HG03575 (cell line): Measurements from ENCODE around the gene TLE1.

Source experiments
- ATAC-seq: cut with Tn5 transposase; IDR thresholded peaks from one replicate; pipeline ENCODE4 v1.9.1; 2021; ENCODE audit not compliant: unreplicated experiment, insufficient number of reproducible peaks, low FRiP score; ENCODE audit errors: extremely low read depth

The TLE1 gene

DNA sequence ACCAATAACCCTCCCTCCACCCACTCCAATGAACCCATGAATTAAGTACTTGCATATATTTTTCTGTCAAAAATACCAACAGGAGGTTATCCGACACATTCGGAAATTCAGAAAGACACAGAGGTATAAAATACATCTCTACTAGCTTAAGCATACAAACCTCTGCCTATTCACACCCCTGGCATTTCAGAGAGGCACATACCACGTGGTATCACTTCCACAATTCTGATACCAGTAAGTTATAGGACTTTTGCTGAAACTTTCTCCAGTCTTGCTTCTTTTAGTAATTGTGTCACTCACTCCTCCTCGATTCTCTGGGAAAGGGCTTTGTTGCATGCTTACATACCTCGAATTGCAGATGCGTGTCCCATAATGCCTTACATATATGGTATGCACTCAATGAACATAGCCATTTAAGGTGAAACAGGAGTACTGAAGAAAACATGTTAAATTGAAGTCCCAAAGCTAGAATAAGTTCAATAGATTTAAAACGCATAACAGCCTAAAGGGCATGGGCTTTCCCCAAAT, 58.1 kb downstream of the TLE1 start:
- no peak for ATAC-seq

DNA sequence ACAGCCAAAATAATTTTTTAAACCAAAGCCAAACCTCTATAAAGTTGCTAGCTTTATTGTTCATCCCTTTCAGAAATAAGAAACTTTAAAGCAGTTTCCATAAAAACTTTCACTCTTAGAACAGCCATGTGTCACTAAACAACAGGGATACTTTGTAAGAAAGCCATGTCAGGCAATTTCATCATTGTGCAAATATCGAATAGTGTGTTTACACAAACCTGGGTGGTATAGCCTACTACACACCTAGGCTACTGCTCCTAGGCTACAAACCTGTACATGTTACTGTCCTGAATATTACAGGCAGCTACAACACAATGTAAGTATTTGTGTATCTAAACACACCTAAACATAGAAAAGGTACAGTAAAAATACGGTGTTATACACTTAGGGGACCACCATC, 59.9 kb downstream of the TLE1 start:
- no peak for ATAC-seq

DNA sequence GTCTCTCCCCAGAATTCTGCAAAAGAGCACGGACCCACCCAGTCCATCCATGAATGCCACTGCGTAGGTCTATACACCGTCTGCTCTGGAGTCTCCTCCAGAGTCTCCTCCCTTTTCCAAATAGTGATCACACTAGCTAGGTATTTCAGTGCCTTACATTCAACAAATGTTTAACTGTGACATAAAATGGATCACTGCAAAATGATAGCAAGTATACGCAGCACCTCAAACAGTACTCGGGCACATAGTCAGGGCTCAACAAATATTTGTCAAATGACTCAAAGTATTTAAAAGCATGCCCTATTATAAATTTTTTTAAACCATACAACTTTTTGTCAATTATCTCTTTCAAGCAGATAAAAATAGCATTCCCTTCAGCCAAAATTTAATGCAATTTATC, 60.5 kb downstream of the TLE1 start:
- no peak for ATAC-seq

GRCh38 chr9:81627481-81627880, 61.9 kb downstream of the TLE1 start:
- ATAC-seq: no peak

- no peak for ATAC-seq
These were observed 62.8 kb downstream of the TLE1 start for GRCh38 chr9:81626511-81626910.

GRCh38 chr9:81625969-81626368, 63.4 kb downstream of the TLE1 start:
- ATAC-seq: no peak

- no peak for ATAC-seq
These were observed 65.6 kb downstream of the TLE1 start for GRCh38 chr9:81623778-81624177.

DNA sequence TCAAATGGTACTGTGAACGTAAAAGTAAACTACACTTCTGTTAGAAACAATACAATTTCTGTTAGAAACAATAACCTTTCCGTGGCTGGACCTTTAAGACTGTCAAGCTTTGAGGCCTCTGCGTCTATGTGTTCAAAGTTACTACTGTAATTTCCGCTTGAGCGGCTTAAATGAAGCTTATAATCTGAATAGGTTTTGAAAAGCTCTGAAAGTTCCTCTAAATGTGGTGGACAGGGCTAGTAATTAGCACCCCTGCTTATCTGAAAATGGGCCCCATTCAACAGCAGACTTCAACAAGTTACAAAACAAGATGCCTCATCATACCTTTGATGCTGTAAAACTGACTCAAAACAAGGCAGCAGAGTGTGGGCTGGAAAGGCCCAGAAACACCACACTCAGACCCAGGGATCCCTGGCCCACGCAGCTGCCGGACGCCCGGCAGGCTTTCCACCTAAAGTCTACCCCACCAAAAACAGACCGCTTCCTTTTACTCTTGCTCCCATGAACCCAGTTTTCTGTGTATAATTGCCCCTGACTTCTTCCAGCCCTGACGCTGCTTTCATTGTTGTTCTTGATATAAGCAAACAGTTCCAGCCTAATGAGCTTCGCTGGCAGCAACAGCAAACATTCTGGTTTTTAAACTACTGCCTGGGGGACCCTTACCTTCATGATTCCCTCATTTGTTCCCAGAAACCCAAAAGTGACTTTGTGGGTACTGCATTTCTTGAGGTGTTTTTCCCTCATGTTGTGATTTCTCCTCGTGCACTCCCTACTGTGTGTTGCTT, 66.7 kb downstream of the TLE1 start:
- no peak for ATAC-seq

GRCh38 chr9:81621785-81622259, 67.5 kb downstream of the TLE1 start:
- no peak for ATAC-seq

- no peak for ATAC-seq
These were observed 68.2 kb downstream of the TLE1 start for GRCh38 chr9:81621118-81621517.

GRCh38 chr9:81620002-81620390, 69.4 kb downstream of the TLE1 start:
- no peak for ATAC-seq

DNA sequence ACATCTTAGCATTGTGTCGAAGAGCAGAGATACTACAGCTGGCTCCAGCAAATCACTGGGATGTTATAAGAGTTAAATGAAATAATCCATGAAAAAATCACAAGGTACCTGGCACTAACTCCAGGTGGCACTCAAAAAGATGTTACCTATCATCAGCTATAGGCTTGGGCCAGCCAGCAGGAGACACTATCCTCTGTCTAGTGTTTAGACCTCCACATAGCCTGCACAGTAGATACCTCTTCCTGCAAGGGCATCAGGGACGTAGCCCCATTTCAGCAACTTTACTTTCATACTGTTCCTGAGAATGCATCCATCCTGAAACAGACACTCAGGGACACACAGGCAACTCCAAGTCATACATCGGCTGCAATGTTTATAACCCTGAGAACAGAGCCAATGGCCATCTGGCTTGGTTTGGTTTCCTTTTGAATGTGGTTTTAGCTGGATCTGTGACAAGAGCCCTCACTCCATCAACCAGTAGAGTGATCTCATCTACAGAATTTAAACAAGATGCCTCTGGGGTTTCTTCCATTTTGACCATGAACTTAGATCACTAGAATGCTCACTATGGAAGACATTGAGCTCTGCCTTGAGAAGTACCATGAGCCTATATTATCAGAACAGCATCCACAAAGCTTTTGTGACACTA, 69.9 kb downstream of the TLE1 start:
- ATAC-seq: no peak

DNA sequence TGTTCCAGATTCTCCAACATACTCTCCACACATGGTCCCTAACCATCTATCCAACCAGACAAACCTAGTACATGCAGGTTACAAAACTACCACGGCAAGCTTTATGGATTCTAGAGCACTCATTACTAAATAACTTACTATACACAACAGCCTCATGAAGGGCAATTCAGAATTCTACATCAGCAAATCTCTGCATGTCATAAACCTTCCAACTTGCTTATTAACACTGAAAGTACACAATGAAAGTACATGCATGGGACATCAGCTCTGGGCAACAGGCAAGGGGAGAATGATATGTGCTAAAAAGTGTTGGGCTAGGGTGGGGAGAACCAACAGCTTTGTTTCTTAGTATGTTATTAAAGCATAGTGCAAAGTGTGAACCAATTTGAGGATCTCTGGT, 70.4 kb downstream of the TLE1 start:
- ATAC-seq: no peak

- ATAC-seq: no peak
These were observed 73.2 kb downstream of the TLE1 start for GRCh38 chr9:81616141-81616540.

DNA sequence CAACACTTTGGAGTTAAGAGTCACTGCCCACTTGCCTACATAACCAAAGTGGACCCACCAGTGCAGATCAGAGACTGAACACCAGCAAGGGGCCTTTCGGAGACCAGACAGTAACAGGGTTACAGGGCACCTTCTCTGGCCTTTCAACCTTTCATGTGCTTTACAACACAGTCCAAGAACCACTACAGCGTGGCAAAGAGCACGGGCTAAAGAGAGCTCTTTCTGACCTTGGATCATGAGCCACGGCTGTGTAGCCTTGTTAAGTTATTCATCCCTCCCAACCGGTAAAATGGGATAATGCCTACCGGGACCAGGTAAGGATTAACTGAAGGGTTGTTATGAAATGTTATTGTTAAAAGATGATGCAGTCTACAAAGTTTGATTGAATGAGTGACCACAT, 75.0 kb downstream of the TLE1 start:
- ATAC-seq: no peak

DNA sequence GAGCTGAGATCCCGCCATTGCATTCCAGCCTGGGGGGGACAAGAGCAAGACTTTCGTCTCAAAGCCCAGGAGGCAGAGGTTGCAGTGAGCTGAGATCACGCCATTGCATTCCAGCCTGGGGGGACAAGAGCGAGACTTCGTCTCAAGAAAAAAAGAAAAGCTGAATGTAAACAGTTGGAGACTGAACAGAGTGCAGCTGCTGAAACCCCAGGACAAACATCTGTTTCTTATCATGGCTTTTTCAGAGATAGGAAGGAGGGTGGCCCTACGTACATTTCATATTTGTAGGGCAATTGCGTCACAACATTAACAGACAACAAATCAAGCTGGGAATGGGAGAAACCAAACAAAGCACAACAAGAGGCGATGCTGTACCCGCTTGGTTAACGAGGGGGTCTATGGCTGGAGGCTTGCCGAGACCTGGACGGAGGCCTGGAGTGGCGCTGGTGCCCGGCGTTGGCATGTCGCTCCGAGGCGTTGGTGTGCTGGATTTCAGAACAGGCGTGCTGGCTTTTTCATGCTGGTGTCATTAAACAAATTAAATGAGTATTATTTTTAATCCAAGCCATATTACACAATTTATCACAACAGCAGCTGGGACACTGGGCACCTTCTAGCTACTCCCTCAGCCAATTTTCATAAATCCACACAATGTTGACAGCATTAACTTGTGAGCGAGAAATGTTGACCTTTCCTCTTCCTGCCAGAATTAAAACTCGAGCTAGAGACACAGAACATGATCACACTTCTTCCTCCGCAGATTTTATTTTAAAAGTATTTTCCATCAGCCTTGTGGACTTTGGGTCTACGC, 76.1 kb downstream of the TLE1 start:
- no peak for ATAC-seq

DNA sequence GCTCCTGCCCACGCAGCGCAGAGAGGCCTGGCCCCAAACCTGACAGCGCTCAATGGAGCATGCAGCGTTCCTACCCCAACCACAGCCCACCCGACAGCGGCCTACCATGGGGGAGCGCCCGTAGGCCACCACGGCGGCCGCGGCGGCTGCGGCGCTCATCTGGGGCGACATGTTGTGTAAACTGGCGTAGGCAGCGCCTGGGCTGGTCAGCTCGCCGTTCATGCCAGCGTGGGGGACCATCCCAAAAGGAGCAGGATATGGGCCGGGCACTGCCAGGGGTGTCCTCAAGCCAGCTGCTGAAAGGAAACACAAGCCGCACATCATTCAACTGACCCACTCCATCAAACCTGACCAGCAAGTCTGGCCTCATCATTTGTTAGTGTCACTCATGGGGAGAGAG, 77.7 kb downstream of the TLE1 start:
- ATAC-seq: no peak

DNA sequence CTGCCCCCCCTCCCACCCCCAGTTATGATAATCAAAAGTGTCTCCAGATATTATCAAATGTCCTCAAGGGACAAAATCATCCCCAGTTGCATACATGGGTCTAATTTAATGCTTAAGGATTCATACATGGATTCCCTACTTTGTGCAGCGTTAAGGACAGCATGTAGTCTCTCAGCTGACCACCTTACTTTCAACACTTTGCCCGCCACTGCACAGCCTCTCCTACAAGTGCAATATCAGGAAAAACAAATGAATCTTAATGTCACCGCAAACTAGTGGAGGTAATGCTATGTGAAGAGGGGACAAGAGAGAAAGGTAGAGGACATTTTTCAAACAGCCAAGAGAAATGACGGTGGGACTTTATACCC, 78.6 kb downstream of the TLE1 start:
- ATAC-seq: no peak

DNA sequence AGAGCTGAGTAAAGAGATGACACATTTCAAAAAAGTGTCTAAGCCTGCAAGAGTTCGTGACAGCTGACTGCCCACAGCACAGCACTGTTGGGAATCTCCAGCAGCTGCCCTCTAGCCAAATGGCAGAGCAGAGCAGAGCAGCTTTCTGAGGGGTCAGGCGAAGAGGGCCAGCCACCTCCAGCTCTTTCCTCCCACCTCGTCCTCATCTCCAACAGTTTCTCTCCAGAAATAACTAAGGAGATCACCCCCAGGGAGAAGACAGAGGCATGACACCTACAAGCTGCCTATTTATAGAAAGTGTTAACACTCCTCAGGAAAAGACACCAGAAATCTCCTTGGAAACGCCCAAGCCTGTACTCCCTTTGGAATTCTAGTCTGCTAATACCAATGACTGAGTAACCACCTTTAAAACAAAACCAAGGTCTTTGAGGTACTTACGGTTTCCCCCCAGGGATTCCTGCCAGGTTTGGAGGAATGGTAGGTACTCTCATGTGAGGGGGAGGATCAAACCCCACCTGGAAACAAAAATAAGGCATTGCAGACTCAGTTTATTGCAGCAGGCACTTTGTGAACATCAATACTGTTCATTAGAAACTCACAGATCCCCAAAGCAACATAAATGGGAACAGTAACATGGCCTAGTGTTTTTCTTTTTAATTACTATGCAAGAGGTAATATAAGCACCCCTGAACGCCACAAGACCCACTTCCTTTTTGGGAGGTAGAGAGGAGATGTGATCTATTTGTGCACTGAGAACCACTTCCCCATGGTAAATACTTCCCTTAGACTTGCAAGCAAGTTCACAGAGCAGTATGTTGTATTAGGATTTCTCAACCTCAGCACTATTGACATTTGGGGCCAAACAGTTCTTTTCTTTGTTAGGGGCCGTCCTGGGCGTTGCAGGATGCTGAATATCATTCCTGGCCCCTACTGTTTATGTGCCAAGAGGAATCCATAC, 79.3 kb downstream of the TLE1 start:
- no peak for ATAC-seq
